ENCODE results near the gene SMTNL1.

Gene SMTNL1

DNA sequence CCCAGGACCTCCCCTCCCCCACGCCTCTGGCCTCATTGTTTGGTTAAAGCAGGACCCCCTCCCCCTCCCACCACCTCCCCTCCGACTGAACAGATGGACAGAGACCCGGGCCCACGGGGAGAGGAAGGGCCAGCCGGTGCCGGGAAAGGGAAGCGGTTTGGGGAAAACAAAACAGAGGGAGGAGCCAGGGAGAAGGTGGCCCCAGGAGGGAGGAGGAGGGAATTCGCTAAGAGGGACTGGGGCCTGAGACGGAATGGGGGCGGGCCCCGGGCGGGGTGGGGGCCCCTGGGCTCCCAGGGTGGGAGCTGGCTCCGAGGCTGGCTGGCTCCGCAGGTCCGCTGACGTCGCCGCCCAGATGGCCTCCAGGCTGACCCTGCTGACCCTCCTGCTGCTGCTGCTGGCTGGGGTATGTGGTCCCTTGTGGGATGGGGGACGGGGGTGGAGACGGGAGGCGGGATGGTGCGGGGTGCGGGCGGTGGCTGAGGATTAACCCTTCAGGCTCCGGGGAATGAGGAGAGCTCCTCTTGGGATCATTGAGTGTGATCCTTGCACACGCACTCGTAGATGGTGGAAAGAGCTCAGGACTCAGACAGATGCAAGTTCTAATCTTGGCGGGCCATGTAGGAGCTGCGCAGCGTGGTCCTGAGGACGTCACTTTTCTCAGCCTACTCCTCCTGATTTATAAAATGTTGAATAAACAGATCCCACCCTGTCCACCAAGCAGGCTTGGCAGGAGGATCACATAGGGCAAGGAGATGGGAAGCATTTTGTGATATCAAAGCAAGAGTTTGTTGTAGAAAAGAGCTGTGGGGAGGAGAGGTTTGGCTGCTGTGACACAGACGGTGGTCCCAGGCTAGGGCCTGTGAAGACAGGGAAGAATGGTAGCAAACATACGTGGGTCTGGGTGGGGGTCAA, 60.8 kb downstream of the SMTNL1 start:
- DNase-seq, result peak; percentile 26

DNA sequence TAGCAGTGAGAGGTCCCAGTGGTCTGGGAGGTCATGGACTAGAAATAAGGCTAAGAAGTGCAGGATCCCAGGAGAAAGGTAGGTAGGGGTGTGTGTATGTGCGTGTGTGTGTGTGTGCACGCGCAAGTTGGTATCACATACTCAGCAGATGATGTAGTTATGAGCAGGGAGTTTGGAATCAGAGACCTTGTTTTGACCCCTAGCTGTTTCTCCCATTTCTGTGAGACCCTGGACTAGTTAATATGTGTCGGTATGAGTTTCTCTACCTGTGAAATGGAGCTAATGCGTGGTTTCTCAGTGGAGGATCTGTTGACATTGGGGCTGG, 61.4 kb downstream of the SMTNL1 start:
- no peak for DNase-seq

DNA sequence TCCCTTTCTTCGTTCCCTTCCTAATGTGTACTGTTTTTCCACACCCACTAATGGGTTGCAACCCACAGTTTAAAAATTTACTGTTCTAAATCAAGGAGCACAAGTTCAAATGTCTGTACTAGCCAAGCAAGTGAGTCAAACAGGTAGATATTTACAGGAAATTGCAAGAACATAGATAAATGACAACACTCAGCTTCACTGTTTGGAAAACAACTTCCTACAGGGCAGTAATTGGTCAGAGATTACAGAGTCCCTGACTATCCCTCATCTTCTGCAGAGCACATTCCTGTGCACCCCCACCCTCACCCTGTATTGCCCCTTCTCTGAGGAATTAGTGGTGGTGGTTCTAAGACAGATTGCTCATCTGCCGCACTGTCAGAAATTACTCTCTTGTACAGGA, 62.0 kb downstream of the SMTNL1 start:
- no peak for DNase-seq

Measured in DMS53 (cell line).